AG04450 (cell line): Measurements from ENCODE around the gene ZNF669. TPM values are rescaled to one million over a fixed set of nuclear protein-coding genes. Genes with fewer than 3 reads are reported as not detected.

Experiments used
- CTCF ChIA-PET: fragments of 300-600, 350-600 bp; formaldehyde crosslinking; extraction: SDS; loops from one replicate; lab custom pipeline; 2022; ENCODE audit warnings: antibody characterized with exemption, inconsistent platforms; lab: Charles Lee
- POLR2A ChIA-PET: fragments of 350-600 bp; formaldehyde crosslinking; extraction: SDS; loops from one replicate; lab custom pipeline; 2021; ENCODE audit warnings: antibody characterized with exemption, inconsistent platforms; lab: Yijun Ruan, JAX
- DNase-seq: peaks from one replicate; pipeline ENCODE4 v3.0.0-alpha.2; 2011; ENCODE audit warnings: low read depth, low spot score
- H3K27ac ChIP-seq: one replicate; pipeline ENCODE4 v1.5.1; 2012; ENCODE audit warnings: low read depth, low read length, control low read depth
- H3K27me3 ChIP-seq: one replicate; pipeline ENCODE4 v1.6.0; 2012; ENCODE audit warnings: low read length; ENCODE audit not compliant: control insufficient read depth, insufficient read depth
- H3K4me3 ChIP-seq: 2 replicates; pipeline ENCODE4 v1.5.1; 2011; ENCODE audit warnings: mild to moderate bottlenecking, low read depth, low read length, control low read depth
- H3K9me3 ChIP-seq: 2 replicates; pipeline ENCODE4 v1.5.1; 2012; ENCODE audit warnings: low read length; ENCODE audit not compliant: control insufficient read depth, insufficient read depth
- polyA plus RNA-seq: library from polyadenylated mRNA; depleted of rRNA; stranded (reverse); fragments of >200 nt; gene quantifications from 2 replicates; pipeline ENCODE4 v1.2.3, GENCODE V29; 2011; rRNA removed
- TF ChIP-seq, protein P1 (sequence below): IDR thresholded peaks from 2 replicates; pipeline ENCODE4 v1.5.1; 2011; ENCODE audit warnings: low read depth, low read length, control low read depth, inconsistent platforms

The ZNF669 gene
- polyA plus RNA-seq, 1 experiment = 8.4 TPM

DNA sequence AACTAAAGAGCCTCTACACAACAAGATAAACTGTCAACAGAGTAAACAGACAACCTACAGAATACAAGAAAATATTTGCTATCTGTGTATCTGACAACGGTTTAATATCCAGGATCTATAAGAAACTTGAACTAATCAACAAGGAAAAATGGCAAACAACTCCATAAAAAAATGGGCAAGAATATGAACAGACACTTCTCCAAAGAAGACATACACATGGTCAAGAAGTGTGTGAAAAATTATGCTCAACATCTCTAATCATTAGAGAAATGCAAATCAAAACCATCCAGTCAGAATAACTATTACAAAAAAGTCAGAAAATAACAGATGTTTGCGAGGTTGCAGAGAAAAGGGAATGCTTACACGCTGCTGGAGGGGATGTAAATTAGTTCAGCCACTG lies 33.5 kb downstream of the ZNF669 start:
- DNase-seq = no peak
- TF ChIP-seq, protein P1, sequence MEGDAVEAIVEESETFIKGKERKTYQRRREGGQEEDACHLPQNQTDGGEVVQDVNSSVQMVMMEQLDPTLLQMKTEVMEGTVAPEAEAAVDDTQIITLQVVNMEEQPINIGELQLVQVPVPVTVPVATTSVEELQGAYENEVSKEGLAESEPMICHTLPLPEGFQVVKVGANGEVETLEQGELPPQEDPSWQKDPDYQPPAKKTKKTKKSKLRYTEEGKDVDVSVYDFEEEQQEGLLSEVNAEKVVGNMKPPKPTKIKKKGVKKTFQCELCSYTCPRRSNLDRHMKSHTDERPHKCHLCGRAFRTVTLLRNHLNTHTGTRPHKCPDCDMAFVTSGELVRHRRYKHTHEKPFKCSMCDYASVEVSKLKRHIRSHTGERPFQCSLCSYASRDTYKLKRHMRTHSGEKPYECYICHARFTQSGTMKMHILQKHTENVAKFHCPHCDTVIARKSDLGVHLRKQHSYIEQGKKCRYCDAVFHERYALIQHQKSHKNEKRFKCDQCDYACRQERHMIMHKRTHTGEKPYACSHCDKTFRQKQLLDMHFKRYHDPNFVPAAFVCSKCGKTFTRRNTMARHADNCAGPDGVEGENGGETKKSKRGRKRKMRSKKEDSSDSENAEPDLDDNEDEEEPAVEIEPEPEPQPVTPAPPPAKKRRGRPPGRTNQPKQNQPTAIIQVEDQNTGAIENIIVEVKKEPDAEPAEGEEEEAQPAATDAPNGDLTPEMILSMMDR = no peak
- Histone ChIP-seq H3K27ac (no peak overlapping the region), H3K9me3 (peaks cover 29% of the 10 kb centered on the region), H3K4me3 (no peak overlapping the region), H3K27me3 (no peaks in the 10 kb centered on the region)
- ChIA-PET POLR2A (no interaction called here), CTCF (no interaction called here)

DNA sequence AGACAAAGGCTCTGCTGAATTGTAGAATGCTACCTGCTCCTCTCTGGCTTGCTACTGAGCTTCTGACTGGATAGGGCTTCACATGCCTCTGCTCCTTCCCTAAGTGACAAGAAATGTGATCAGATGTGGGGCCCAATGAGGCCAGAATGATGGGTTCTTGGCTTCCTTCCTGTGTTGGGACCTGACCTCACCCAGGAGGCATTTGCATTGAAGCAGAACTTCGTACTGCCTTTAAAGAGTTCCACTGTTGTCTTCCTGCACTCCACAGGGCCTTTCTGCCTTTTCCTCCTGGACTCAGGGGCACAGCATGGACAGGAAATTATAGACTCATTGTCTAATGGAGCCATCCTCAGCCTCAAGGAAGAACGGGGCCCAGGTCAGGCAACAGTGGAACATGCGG lies 39.9 kb downstream of the ZNF669 start:
- DNase-seq = no peak
- Histone ChIP-seq H3K9me3 (peaks cover 38% of the 10 kb centered on the region), H3K27me3 (no peaks in the 10 kb centered on the region), H3K4me3 (no peak overlapping the region), H3K27ac (no peak overlapping the region)
- TF ChIP-seq, protein P1 = no peak
- POLR2A ChIA-PET = no interaction called here
- CTCF ChIA-PET = no interaction called here

GRCh38 chr1:247060771-247061170 lies 43.4 kb downstream of the ZNF669 start:
- no peak overlapping the region for H3K4me3 ChIP-seq
- no peaks in the 10 kb centered on the region for H3K27me3 ChIP-seq
- TF ChIP-seq, protein P1 = no peak
- H3K9me3 ChIP-seq = peaks cover 23% of the 10 kb centered on the region
- POLR2A ChIA-PET = no interaction called here
- no peak for DNase-seq
- no peak overlapping the region for H3K27ac ChIP-seq
- CTCF ChIA-PET = interaction anchor here (1.1 kb wide), 2 partner anchors 18 kb away, joined by 4 to 5 read pairs; partner anchors contain the start of gene ZNF670

DNA sequence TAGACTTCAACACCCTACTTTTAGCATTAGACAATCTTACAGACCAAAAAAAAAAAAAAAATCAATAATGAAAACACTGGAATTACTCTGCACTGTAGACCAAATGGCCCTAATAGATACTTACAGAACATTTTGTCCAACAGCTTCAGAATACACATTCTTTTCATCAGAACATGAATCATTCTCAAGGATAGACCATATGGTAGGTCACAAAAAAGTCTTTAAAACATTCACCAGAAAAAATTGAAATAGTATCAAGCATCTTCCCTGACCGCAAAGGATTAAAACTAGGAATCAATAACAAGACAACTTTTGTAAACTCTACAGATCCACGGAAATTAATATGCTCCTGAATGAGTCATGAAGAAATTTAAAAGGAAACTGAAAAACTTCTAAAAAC lies 48.1 kb downstream of the ZNF669 start:
- TF ChIP-seq, protein P1 = no peak
- Histone ChIP-seq H3K27ac (no peak overlapping the region), H3K4me3 (no peak overlapping the region), H3K9me3 (peaks cover 32% of the 10 kb centered on the region), H3K27me3 (no peaks in the 10 kb centered on the region)
- DNase-seq = no peak
- ChIA-PET CTCF (no interaction called here), POLR2A (no interaction called here)

DNA sequence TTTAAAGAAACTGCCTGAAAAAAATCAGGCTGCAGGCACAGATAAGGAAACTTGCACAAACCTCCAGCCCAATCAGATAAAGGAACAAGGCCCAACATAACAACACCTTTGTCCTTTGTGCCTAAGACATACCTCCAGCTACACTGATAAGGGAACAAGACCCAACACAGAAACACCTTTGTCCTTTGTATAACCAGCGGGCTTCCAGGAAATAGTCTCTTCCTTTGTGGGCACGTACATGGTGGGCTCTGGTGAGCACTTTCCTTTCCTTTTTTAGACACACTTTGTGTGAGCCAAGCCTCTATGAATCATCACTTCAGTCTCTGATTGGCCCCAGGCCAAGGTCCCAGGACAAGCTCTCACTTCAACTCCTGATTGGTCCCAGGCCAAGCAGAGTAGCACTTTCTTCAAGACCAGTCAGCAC lies 49.2 kb downstream of the ZNF669 start:
- Histone ChIP-seq H3K27me3 (no peaks in the 10 kb centered on the region), H3K4me3 (no peak overlapping the region), H3K27ac (no peak overlapping the region), H3K9me3 (peaks cover 40% of the 10 kb centered on the region)
- TF ChIP-seq, protein P1 = no peak
- POLR2A ChIA-PET = no interaction called here
- no peak for DNase-seq
- CTCF ChIA-PET = no interaction called here

Other genes starting within 250 kb of the ZNF669 start
- 13.0 and 18.1 TPM in 2 replicates for gene AHCTF1, start 172.4 kb downstream of the ZNF669 start, polyA plus RNA-seq
- 1.0 and 1.2 TPM in 2 replicates for gene ZNF695, start 96.3 kb downstream of the ZNF669 start, polyA plus RNA-seq
- gene ZNF670, start 25.5 kb downstream of the ZNF669 start, polyA plus RNA-seq = 2.2 and 3.3 TPM in 2 replicates
- gene ZNF124, start 67.7 kb upstream of the ZNF669 start, polyA plus RNA-seq = 3.9 and 4.9 TPM in 2 replicates
- not detected in 2 replicates for gene VN1R5, start 151.7 kb upstream of the ZNF669 start, polyA plus RNA-seq
- gene ZNF496, start 227.5 kb upstream of the ZNF669 start, polyA plus RNA-seq = 18.5 and 20.0 TPM in 2 replicates